Colonic mucosa (tissue), 4 donors: ENCODE measurements around the gene PRR13. TPM values are rescaled to one million over a fixed set of nuclear protein-coding genes. Genes with fewer than 3 reads are reported as not detected.

Source experiments
- DNase-seq: peaks from one replicate; pipeline ENCODE4 v3.0.0-alpha.2; 2020
- H3K27ac ChIP-seq: fragments of 200-600 bp; one replicate; pipeline ENCODE4 v1.8.0; 2021
- H3K27me3 ChIP-seq: fragments of 200-600 bp; one replicate; pipeline ENCODE4 v1.8.0; 2021
- H3K36me3 ChIP-seq: fragments of 200-600 bp; one replicate; pipeline ENCODE4 v1.8.0; 2021
- H3K4me1 ChIP-seq: fragments of 200-600 bp; one replicate; pipeline ENCODE4 v1.8.0; 2021; ENCODE audit warnings: mild to moderate bottlenecking
- H3K4me3 ChIP-seq: fragments of 200-600 bp; one replicate; pipeline ENCODE4 v1.8.0; 2021
- H3K9ac ChIP-seq, 2 donors: one replicate each; pipeline ENCODE4 v1.7.0; 2013; ENCODE audit warnings: control low read depth in 2 of 2, low read depth in 2 of 2, low read length in 2 of 2
- H3K9me3 ChIP-seq: fragments of 200-600 bp; one replicate; pipeline ENCODE4 v1.8.0; 2021
- intact Hi-C: fragments of 100-400 bp; cut with DNase I; formaldehyde crosslinking; loops from one replicate; pipeline ENCODE4 v1.14.1; 2022
- total RNA-seq, 2 donors: library from RNA; stranded (reverse); fragmentation: NEBNext Ultra II Directional in 1 of 2; extraction: Animal tissue kit (Norgen Biotek cat#: 25700) in 1 of 2; gene quantifications; one replicate each; pipeline ENCODE4 v1.2.1, GENCODE V29; 2021
- TF ChIP-seq, protein P1 (sequence below): fragments of 200-600 bp; IDR thresholded peaks from one replicate; pipeline ENCODE4 v1.8.0; 2022; ENCODE audit warnings: antibody characterized with exemption, mild to moderate bottlenecking
- donor health status: healthy.
- donor health status: DM: no; HTN: no; CAD: no.
- donor health status: DM: no; HTN: no; CAD: no.

Gene PRR13
- total RNA-seq, 2 donors from 2014 or later: 331 to 504 TPM

- H3K4me1 ChIP-seq: no peaks in the 10 kb centered on the region
- no peak within 1 kb of the TSS for H3K4me3 ChIP-seq
- H3K9ac ChIP-seq: no peak within 1 kb of the TSS
- intact Hi-C loops: no loop called here
- H3K27me3 ChIP-seq: no peaks in the 10 kb centered on the region
- TF ChIP-seq, protein P1, sequence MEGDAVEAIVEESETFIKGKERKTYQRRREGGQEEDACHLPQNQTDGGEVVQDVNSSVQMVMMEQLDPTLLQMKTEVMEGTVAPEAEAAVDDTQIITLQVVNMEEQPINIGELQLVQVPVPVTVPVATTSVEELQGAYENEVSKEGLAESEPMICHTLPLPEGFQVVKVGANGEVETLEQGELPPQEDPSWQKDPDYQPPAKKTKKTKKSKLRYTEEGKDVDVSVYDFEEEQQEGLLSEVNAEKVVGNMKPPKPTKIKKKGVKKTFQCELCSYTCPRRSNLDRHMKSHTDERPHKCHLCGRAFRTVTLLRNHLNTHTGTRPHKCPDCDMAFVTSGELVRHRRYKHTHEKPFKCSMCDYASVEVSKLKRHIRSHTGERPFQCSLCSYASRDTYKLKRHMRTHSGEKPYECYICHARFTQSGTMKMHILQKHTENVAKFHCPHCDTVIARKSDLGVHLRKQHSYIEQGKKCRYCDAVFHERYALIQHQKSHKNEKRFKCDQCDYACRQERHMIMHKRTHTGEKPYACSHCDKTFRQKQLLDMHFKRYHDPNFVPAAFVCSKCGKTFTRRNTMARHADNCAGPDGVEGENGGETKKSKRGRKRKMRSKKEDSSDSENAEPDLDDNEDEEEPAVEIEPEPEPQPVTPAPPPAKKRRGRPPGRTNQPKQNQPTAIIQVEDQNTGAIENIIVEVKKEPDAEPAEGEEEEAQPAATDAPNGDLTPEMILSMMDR: no peak
- H3K27ac ChIP-seq: no peak within 1 kb of the TSS
- no peaks in the 10 kb centered on the region for H3K36me3 ChIP-seq
- no peaks in the 10 kb centered on the region for H3K9me3 ChIP-seq
- DNase-seq: no peak
Observed at GRCh38 chr12:53423597-53423996, 17.9 kb upstream of the PRR13 start, which contains the start of gene AMHR2. Gene AMHR2 (plus strand): TSS chr12:53423855. CDS start chr12:53423935, 80 bp downstream.

- intact Hi-C loops: no loop called here
- no peaks in the 10 kb centered on the region for H3K27me3 ChIP-seq
- no peak for DNase-seq
- no peaks in the 10 kb centered on the region for H3K4me1 ChIP-seq
- H3K4me3 ChIP-seq: no peak overlapping the region
- no peak overlapping the region for H3K27ac ChIP-seq
- no peaks in the 10 kb centered on the region for H3K9me3 ChIP-seq
- no peaks in the 10 kb centered on the region for H3K36me3 ChIP-seq
- no peak overlapping the region for H3K9ac ChIP-seq
- TF ChIP-seq, protein P1: no peak
Observed at GRCh38 chr12:53424626-53425514, 16.7 kb upstream of the PRR13 start.

GRCh38 chr12:53425515-53426150 lies 15.9 kb upstream of the PRR13 start:
- DNase-seq: no peak
- intact Hi-C loops: no loop called here
- TF ChIP-seq, protein P1: no peak
- no peaks in the 10 kb centered on the region for H3K36me3 ChIP-seq
- H3K27me3 ChIP-seq: no peaks in the 10 kb centered on the region
- no peak overlapping the region for H3K9ac ChIP-seq
- H3K4me3 ChIP-seq: no peak overlapping the region
- H3K9me3 ChIP-seq: no peaks in the 10 kb centered on the region
- no peak overlapping the region for H3K27ac ChIP-seq
- H3K4me1 ChIP-seq: no peaks in the 10 kb centered on the region

DNA sequence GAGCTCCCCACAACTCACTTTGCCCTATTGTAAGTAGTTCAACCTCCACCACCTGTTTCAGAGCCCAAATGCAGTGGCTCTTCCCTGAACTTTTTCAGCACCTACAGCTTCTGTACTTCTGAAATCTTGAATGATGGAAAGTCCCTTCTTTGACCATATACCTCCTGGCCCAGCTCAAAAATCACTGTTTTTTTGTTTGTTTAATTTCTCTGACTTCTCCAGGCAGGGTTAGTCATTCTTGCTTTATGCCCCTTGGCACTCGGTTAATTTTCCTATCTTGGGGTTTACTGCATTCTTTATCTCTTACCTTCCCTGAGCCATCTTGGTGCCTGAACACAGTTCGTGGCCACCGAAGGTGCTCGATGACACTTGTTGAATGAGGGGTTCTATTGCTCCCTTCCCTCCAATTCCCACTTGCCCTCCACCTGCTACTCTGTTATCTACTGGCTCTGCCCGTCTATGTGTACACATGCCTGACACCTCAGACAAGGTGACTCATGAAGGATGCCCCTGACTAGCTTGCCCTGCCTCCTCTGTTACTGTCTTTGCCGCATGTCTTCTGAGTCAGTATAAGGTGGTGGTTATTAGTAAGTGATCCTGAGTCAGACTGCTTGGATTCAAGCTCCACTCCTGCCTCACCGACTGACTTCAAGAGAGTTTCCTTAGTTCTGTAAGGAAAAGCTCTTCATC lies 13.5 kb upstream of the PRR13 start:
- Histone ChIP-seq H3K36me3 (no peaks in the 10 kb centered on the region), H3K27ac (no peak overlapping the region), H3K27me3 (no peaks in the 10 kb centered on the region), H3K4me3 (no peak overlapping the region), H3K9ac (no peak overlapping the region), H3K9me3 (no peaks in the 10 kb centered on the region), H3K4me1 (no peaks in the 10 kb centered on the region)
- TF ChIP-seq, protein P1: no peak
- intact Hi-C loops: no loop called here
- no peak for DNase-seq

- Histone ChIP-seq H3K4me3 (no peak overlapping the region), H3K36me3 (no peaks in the 10 kb centered on the region), H3K27ac (no peak overlapping the region), H3K27me3 (no peaks in the 10 kb centered on the region), H3K4me1 (no peaks in the 10 kb centered on the region), H3K9ac (no peak overlapping the region), H3K9me3 (no peaks in the 10 kb centered on the region)
- intact Hi-C loops: no loop called here
- TF ChIP-seq, protein P1: no peak
- DNase-seq: no peak
Observed at GRCh38 chr12:53428741-53429140, 12.8 kb upstream of the PRR13 start.
